Endothelial cell of umbilical vein (primary cell): Measurements from ENCODE around the gene PTPRD. TPM values are rescaled to one million over a fixed set of nuclear protein-coding genes. Genes with fewer than 3 reads are reported as not detected.

Experiments
- BruUV-seq: library from RNA; stranded (reverse); fragments of 400-500 nt; replicated peaks from 2 replicates; lab custom pipeline; 2021; lab: Mats Ljungman, UMichigan
- CTCF ChIA-PET: fragments of 300-600, 350-600 bp; sonication (Branson Sonifier 250); formaldehyde crosslinking; loops from one replicate; lab custom pipeline; 2021; ENCODE audit warnings: antibody characterized with exemption, inconsistent platforms; lab: Charles Lee
- POLR2A ChIA-PET: fragments of 300-600, 350-600 bp; sonication (Branson Sonifier 250); formaldehyde crosslinking; loops from one replicate; lab custom pipeline; 2021; ENCODE audit warnings: antibody characterized with exemption, inconsistent platforms; lab: Charles Lee
- DNase-seq: peaks from one replicate; pipeline ENCODE4 v3.0.0-alpha.2; 2011; ENCODE audit warnings: low read depth, low spot score
- FAIRE-seq: peaks from 2 replicates; lab custom pipeline; 2011; peaks lifted over from hg19 to GRCh38; lab: Jason Lieb, UNC
- H2AFZ ChIP-seq: 2 replicates; pipeline ENCODE4 v1.6.0; 2012; ENCODE audit warnings: low read depth, low read length, control low read depth, inconsistent platforms
- H3K27ac ChIP-seq: 2 replicates; pipeline ENCODE4 v1.5.1; 2011; ENCODE audit warnings: low read depth, mild to moderate bottlenecking, control low read depth, low read length, moderate library complexity; ENCODE audit not compliant: insufficient read depth
- H3K27me3 ChIP-seq, 2 experiments: 2 replicates each; pipeline versions ENCODE4 v1.6.0 to v1.6.1; 2011; ENCODE audit warnings: low read length in 2 of 2, mixed read lengths in 1 of 2; ENCODE audit not compliant: control insufficient read depth in 2 of 2, insufficient read depth in 2 of 2
- H3K36me3 ChIP-seq, 2 experiments: 2 replicates in 1 of 2; 3 replicates in 1 of 2; pipeline ENCODE4 v1.5.1; 2011; ENCODE audit warnings: low read length in 2 of 2, mild to moderate bottlenecking in 1 of 2, moderate library complexity in 1 of 2; ENCODE audit not compliant: control insufficient read depth in 2 of 2, insufficient read depth in 2 of 2; ENCODE audit errors: extremely low read depth in 1 of 2
- H3K4me1 ChIP-seq: 3 replicates; pipeline ENCODE4 v1.5.1; 2011; ENCODE audit warnings: mild to moderate bottlenecking, low read length; ENCODE audit not compliant: control insufficient read depth, insufficient read depth; ENCODE audit errors: extremely low read depth
- H3K4me2 ChIP-seq: 2 replicates; pipeline ENCODE4 v1.6.1; 2011; ENCODE audit warnings: low read length, control low read depth, mixed read lengths; ENCODE audit not compliant: insufficient read depth
- H3K4me3 ChIP-seq, 3 experiments: fragments of 200-600 bp in 1 of 3; sonication (generic), shearing (Covaris generic) in 1 of 3; replicated peaks in 1 of 3; 2 replicates each; pipeline ENCODE4 v1.5.1; 2011 to 2016; ENCODE audit warnings: control low read depth in 3 of 3, low read length in 3 of 3, mild to moderate bottlenecking in 2 of 3, inconsistent platforms in 1 of 3, low read depth in 1 of 3, moderate library complexity in 1 of 3; ENCODE audit not compliant: insufficient read depth in 1 of 3
- H3K79me2 ChIP-seq: 2 replicates; pipeline ENCODE4 v1.6.0; 2012; ENCODE audit warnings: low read length, inconsistent platforms; ENCODE audit not compliant: control insufficient read depth, insufficient read depth
- H3K9ac ChIP-seq: replicated peaks from 2 replicates; pipeline ENCODE3; 2011; ENCODE audit warnings: low read length, control low read depth; ENCODE audit not compliant: insufficient read depth; ENCODE audit errors: extremely low read depth
- H3K9me1 ChIP-seq: replicated peaks from 3 replicates; pipeline ENCODE4 v1.6.0; 2011; ENCODE audit warnings: mild to moderate bottlenecking, low read length; ENCODE audit not compliant: control insufficient read depth, insufficient read depth; ENCODE audit errors: extremely low read depth
- H3K9me3 ChIP-seq: replicated peaks from 2 replicates; pipeline ENCODE4 v1.5.1; 2012; ENCODE audit warnings: low read length, inconsistent platforms; ENCODE audit not compliant: control insufficient read depth, insufficient read depth
- H4K20me1 ChIP-seq: replicated peaks from 2 replicates; pipeline ENCODE3; 2011; ENCODE audit warnings: mild to moderate bottlenecking, low read length; ENCODE audit not compliant: control insufficient read depth, insufficient read depth; ENCODE audit errors: extremely low read depth
- FOS ChIP-seq: IDR thresholded peaks from 2 replicates; pipeline ENCODE4 v1.6.1; 2011; ENCODE audit warnings: mild to moderate bottlenecking, low read length, moderate library complexity, borderline replicate concordance; ENCODE audit not compliant: insufficient read depth
- MAX ChIP-seq: IDR thresholded peaks from 2 replicates; pipeline ENCODE4 v1.6.1; 2011; ENCODE audit not compliant: insufficient read depth, insufficient read length
- MYC ChIP-seq: IDR thresholded peaks from one replicate; pipeline ENCODE4 v1.6.1; 2011; ENCODE audit warnings: mild to moderate bottlenecking, low read depth, low read length
- dilution Hi-C: fragments of 300-500 bp; cut with MboI; formaldehyde crosslinking; loops from one replicate; pipeline ENCODE4 v1.15.0; 2019; ENCODE audit warnings: low sequenced_read_pairs; ENCODE audit not compliant: extremely low pct_ligation_motif_present
- intact Hi-C: fragments of 100-400 bp; cut with micrococcal nuclease; formaldehyde crosslinking; loops from one replicate; pipeline ENCODE4 v1.10.0; 2022
- polyA plus RNA-seq, 4 experiments: library from polyadenylated mRNA; depleted of rRNA in 3 of 4; stranded (reverse) in 3 of 4; unstranded in 1 of 4; fragments of >200 nt; gene quantifications; 2 replicates each; pipeline versions ENCODE4 v1.2.1 to v1.2.3, GENCODE V29; 2011 to 2012; ENCODE audit warnings: missing spikeins in 1 of 4
- total RNA-seq: library from RNA; stranded (reverse); gene quantifications from 2 replicates; pipeline ENCODE4 v1.2.3, GENCODE V29; 2021

The PTPRD gene
- total and polyA plus RNA-seq, 2 donors (not counting 3 experiments of a cell fraction or from before 2014, with no cell fraction given) = 5.5 to 5.7 TPM

- BruUV-seq = no TSS peak
These were observed 2007.7 kb downstream of the PTPRD start for GRCh38 chr9:8605096-8605495.

DNA sequence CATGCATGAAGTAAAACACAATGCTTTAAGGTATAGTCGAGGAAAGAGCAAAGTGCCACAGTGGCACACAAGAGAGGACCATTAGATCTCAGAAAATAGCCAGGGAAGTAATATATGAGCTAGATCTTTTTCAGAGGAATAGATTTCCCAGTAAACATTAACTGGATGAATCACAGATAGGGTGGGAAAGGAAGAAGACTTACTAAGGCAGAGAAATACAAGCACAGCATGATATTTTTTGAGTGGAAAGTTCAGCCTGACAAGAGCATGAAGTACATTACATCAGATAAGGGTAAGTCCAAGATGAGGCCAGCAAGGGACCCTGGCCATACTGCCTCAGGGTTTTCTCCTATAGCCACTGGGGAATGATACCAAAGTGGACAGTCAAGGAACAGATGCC lies 2008.6 kb downstream of the PTPRD start:
- Histone ChIP-seq H3K4me1 (no peaks in the 10 kb centered on the region), H3K4me3 (no peak overlapping the region), H3K36me3 (no peaks in the 10 kb centered on the region), H3K9me3 (no peaks in the 10 kb centered on the region), H3K27me3 (no peaks in the 10 kb centered on the region), H3K9ac (no peak overlapping the region), H4K20me1 (no peaks in the 10 kb centered on the region), H2AFZ (no peak overlapping the region), H3K27ac (no peak overlapping the region), H3K4me2 (no peak overlapping the region), H3K79me2 (no peaks in the 10 kb centered on the region), H3K9me1 (no peaks in the 10 kb centered on the region)
- CTCF ChIA-PET = interaction anchor here (1.1 kb wide), 1 partner anchor 18 kb away, joined by 3 read pairs; no protein-coding TSS in a partner anchor
- dilution Hi-C loops (no loop called here), intact Hi-C loops (no loop called here)
- DNase-seq = no peak
- TF ChIP-seq FOS (no peak), MYC (no peak)
- FAIRE-seq = no peak
- POLR2A ChIA-PET = no interaction called here
- BruUV-seq = no TSS peak

More at GRCh38 chr9:8605096-8605495, 2007.7 kb downstream of the PTPRD start:
- no peak for FAIRE-seq
- Histone ChIP-seq H2AFZ (no peak overlapping the region), H3K36me3 (no peaks in the 10 kb centered on the region), H3K79me2 (no peaks in the 10 kb centered on the region), H4K20me1 (no peaks in the 10 kb centered on the region), H3K27me3 (no peaks in the 10 kb centered on the region), H3K4me2 (no peak overlapping the region), H3K27ac (no peak overlapping the region), H3K9ac (no peak overlapping the region), H3K9me1 (no peaks in the 10 kb centered on the region), H3K9me3 (no peaks in the 10 kb centered on the region), H3K4me1 (no peaks in the 10 kb centered on the region), H3K4me3 (no peak overlapping the region)
- ChIA-PET POLR2A (no interaction called here), CTCF (no interaction called here)
- dilution Hi-C loops = no loop called here
- TF ChIP-seq MAX = no peak
- DNase-seq = no peak
- intact Hi-C loops = no loop called here
